Heart left ventricle (tissue), 13 donors: ENCODE results near the gene FSTL5.

ENCODE experiments used
- CTCF ChIP-seq, 12 donors: fragments of 200-600 bp; sonication (generic) in 4 of 12; IDR thresholded peaks; one replicate each; pipeline versions ENCODE4 v1.5.0 to v1.8.0; 2018 to 2022; ENCODE audit warnings: antibody characterized with exemption in 12 of 12, mild to moderate bottlenecking in 5 of 12
- POLR2A ChIP-seq, 2 donors: fragments of 450-650 bp; IDR thresholded peaks; one replicate each; pipeline ENCODE4 v1.6.1; 2017; ENCODE audit warnings: antibody characterized with exemption in 2 of 2, mild to moderate bottlenecking in 2 of 2, moderate library complexity in 2 of 2
- donor health status: ischemic (EF 13 %, LVEDD 7.1; RV severe dilation, severe dysfunction).
- donor health status: DM: no; HTN: yes; CAD: no.
- donor health status: DM: no; HTN: no; CAD: no.
- donor health status: ischemic (EF 25% LVEDD 6.9; RV normal size, moderate dysfunction).
- donor health status: ischemic (EF 25% LVEDD 5.7; RV mildly dilated, moderate dysfunction).
- donor health status: ischemic (EF 35%, LVEDD 5.7; RV mildly dilated, moderate dysfunction).
- donor health status: nonischemic (EF 11% LVEDD 7.7; RV severe dilation, severe dysfunction).
- donor health status: DM: yes; HTN: yes; CAD: no.
- donor health status: PGD.
- donor health status: ischemic (EF 29% LVEDD 5.4; RV normal size, mild dysfunction).
- donor health status: nonischemic (EF 23%, LVEDD 6.1; RV moderate dilation, normal function).

- TF ChIP-seq POLR2A (IDR thresholded peaks at IDR 0.05) (no peak), CTCF (IDR thresholded peaks at IDR 0.05) (no peak)
These were observed 665.6 kb downstream of the FSTL5 start for GRCh38 chr4:161498155-161498554.
